GM19023 (cell line): ENCODE data around the gene HLA-E.
"Not testable (repeated sequence)": the region's sequence is repeated elsewhere in the genome, so short reads cannot be mapped to it uniquely, and the experiment has no call there.

Source experiments
- ATAC-seq: cut with Tn5 transposase; IDR thresholded peaks from one replicate; pipeline ENCODE4 v1.9.1; 2021; ENCODE audit warnings: mild to moderate bottlenecking, moderate library complexity; ENCODE audit not compliant: unreplicated experiment

Gene HLA-E

GRCh38 chr6:30489081-30490025 lies at the start of gene HLA-E:
Gene HLA-E, plus strand, starts transcription at chr6:30489509. Its CDS starts 23 bp downstream, at chr6:30489532.
- ATAC-seq = peak; percentile 80

- no peak for ATAC-seq
Measured at GRCh38 chr6:30441171-30441570, 48.1 kb upstream of the HLA-E start.

- no peak for ATAC-seq
Measured at GRCh38 chr6:30443657-30444450, 45.5 kb upstream of the HLA-E start.

GRCh38 chr6:30444451-30444742 lies 44.9 kb upstream of the HLA-E start:
- ATAC-seq = no peak

GRCh38 chr6:30446259-30446658 lies 43.0 kb upstream of the HLA-E start:
- ATAC-seq = no peak

- no peak for ATAC-seq
Measured at GRCh38 chr6:30447237-30447636, 42.1 kb upstream of the HLA-E start.

GRCh38 chr6:30450548-30450908 lies 38.8 kb upstream of the HLA-E start:
- no peak for ATAC-seq

- no peak for ATAC-seq
Measured at GRCh38 chr6:30450909-30451841, 38.1 kb upstream of the HLA-E start.

GRCh38 chr6:30452736-30453507 lies 36.4 kb upstream of the HLA-E start:
- ATAC-seq = no peak

GRCh38 chr6:30453508-30454116 lies 35.7 kb upstream of the HLA-E start:
- no peak for ATAC-seq

GRCh38 chr6:30459145-30459544 lies 30.2 kb upstream of the HLA-E start:
- ATAC-seq = no peak

GRCh38 chr6:30461055-30461454 lies 28.3 kb upstream of the HLA-E start:
- no peak for ATAC-seq

- no peak for ATAC-seq
Measured at GRCh38 chr6:30462482-30462881, 26.8 kb upstream of the HLA-E start.

- ATAC-seq = no peak
Measured at GRCh38 chr6:30463242-30463641, 26.1 kb upstream of the HLA-E start.

GRCh38 chr6:30463651-30464618 lies 25.4 kb upstream of the HLA-E start:
- ATAC-seq = no peak

GRCh38 chr6:30465595-30466306 lies 23.6 kb upstream of the HLA-E start:
- no peak for ATAC-seq

- ATAC-seq = no peak
Measured at GRCh38 chr6:30470968-30471367, 18.3 kb upstream of the HLA-E start.

GRCh38 chr6:30475116-30475515 lies 14.2 kb upstream of the HLA-E start:
- not testable (repeated sequence) for ATAC-seq
